Adrenal gland (tissue), 12 donors: ENCODE results near the gene SERPINA1. TPM values are rescaled to one million over a fixed set of nuclear protein-coding genes. Genes with fewer than 3 reads are reported as not detected.

Experiments used
- DNase-seq, 7 donors: peaks; one replicate each; pipeline ENCODE4 v3.0.0-alpha.2; 2019 to 2020
- H3K27ac ChIP-seq, 5 donors: fragments of 200-600 bp; sonication (generic) in 4 of 5; 1 replicate in 3 of 5; 2 replicates in 2 of 5; pipeline versions ENCODE4 v1.5.1 to v1.8.0; 2016 to 2020; ENCODE audit warnings: mild to moderate bottlenecking in 1 of 5
- H3K27me3 ChIP-seq: fragments of 200-600 bp; 2 replicates; pipeline ENCODE4 v1.8.0; 2021
- H3K36me3 ChIP-seq, 2 donors: fragments of 200-600 bp; replicated peaks in 1 of 2; 1 replicate in 1 of 2; 2 replicates in 1 of 2; pipeline versions ENCODE4 v1.5.1 to v1.8.0; 2018 to 2022
- H3K4me1 ChIP-seq, 2 donors: fragments of 200-600 bp; replicated peaks in 1 of 2; 1 replicate in 1 of 2; 2 replicates in 1 of 2; pipeline versions ENCODE4 v1.5.1 to v1.8.0; 2018 to 2021
- H3K4me3 ChIP-seq, 4 donors: fragments of 200-600 bp; sonication (generic) in 3 of 4; one replicate each; pipeline ENCODE4 v1.5.1; 2016 to 2018
- H3K9me3 ChIP-seq, 3 donors: fragments of 200-600 bp; sonication (generic) in 1 of 3; replicated peaks in 1 of 3; 1 replicate in 2 of 3; 2 replicates in 1 of 3; pipeline versions ENCODE4 v1.5.1 to v1.8.0; 2016 to 2021
- CTCF ChIP-seq, 6 experiments: fragments of 450-650 bp in 4 of 6; fragments of 200-600 bp in 2 of 6; sonication (generic) in 1 of 6; IDR thresholded peaks; 1 replicate in 5 of 6; 2 replicates in 1 of 6; pipeline versions ENCODE4 v1.5.1 to v1.8.0; 2016 to 2021; ENCODE audit warnings: antibody characterized with exemption in 6 of 6, mild to moderate bottlenecking in 2 of 6, moderate library complexity in 1 of 6
- POLR2A ChIP-seq, 2 donors: fragments of 450-650 bp; IDR thresholded peaks; one replicate each; pipeline ENCODE4 v1.6.1; 2017; ENCODE audit warnings: antibody characterized with exemption in 2 of 2, mild to moderate bottlenecking in 2 of 2, moderate library complexity in 1 of 2
- WGBS, 4 donors: extraction: QIAGEN DNeasy Blood & Tissue Kit in 2 of 4; methylation state at CpG; one replicate each; pipeline versions ENCODE4 v1.1.5 to v1.1.7; 2013 to 2017; 5-methylcytosine and 5-hydroxymethylcytosine counted together
- intact Hi-C, 2 donors: fragments of 100-400 bp; cut with DNase I; formaldehyde crosslinking; loops; one replicate each; pipeline versions ENCODE4 v1.14.1 to v1.15.0; 2022 to 2023
- polyA plus RNA-seq, 3 donors: library from polyadenylated mRNA; stranded (reverse); fragments of 200-250 nt in 2 of 3; fragments of 350-450 nt in 1 of 3; fragmentation: Illumina TruSeq in 1 of 3; extraction: RNeasy Lipid Tissue Mini Kit (QIAGEN cat#74804) in 1 of 3; gene quantifications; one replicate each; pipeline ENCODE4 v1.2.3, GENCODE V29; 2013 to 2014
- total RNA-seq, 9 donors: library from RNA; depleted of rRNA in 4 of 9; stranded (reverse); fragments of >200 nt in 4 of 9; fragments of 120-200 nt in 1 of 9; fragmentation: NEBNext Ultra II Directional in 1 of 9; extraction: Animal tissue kit (Norgen Biotek cat#: 25700) in 1 of 9; gene quantifications; one replicate each; pipeline versions ENCODE4 v1.1.0 to v1.2.4, GENCODE V29; 2013 to 2023
- donor health status: healthy with polysubstance abuse.
- donor health status: Bipolar disorder and iron deficiency.
- donor health status: DM: yes; HTN: yes; CAD: no.
- donor health status: DM: no; HTN: no; CAD: no.
- donor health status: DM: no; HTN: no; CAD: no.
- donor health status: DM: yes; HTN: yes; CAD: no.

Gene SERPINA1
- total and polyA plus RNA-seq, 12 donors = 1.6 to 60.1 (median 13.9) TPM

- no peak overlapping the region for H3K27ac ChIP-seq
- H3K36me3 ChIP-seq = no peaks in the 10 kb centered on the region
- H3K9me3 ChIP-seq = no peaks in the 10 kb centered on the region
- TF ChIP-seq CTCF (IDR thresholded peaks at IDR 0.05) (no peak), POLR2A (IDR thresholded peaks at IDR 0.05) (no peak)
- intact Hi-C loops = no loop called here
- H3K27me3 ChIP-seq = no peaks in the 10 kb centered on the region
- H3K4me1 ChIP-seq = no peaks in the 10 kb centered on the region
- no peak overlapping the region for H3K4me3 ChIP-seq
- WGBS, 4 donors = 75 to 82% (median 79%) methylated on average over 5 to 8 of the region's 8 CpGs
- no peak for DNase-seq
Observed at GRCh38 chr14:94362614-94363133, 25.7 kb downstream of the SERPINA1 start.

GRCh38 chr14:94361682-94362081, 26.7 kb downstream of the SERPINA1 start:
- no peaks in the 10 kb centered on the region for H3K4me1 ChIP-seq
- H3K27ac ChIP-seq = no peak overlapping the region
- DNase-seq = no peak
- no peak for TF ChIP-seq POLR2A (IDR thresholded peaks at IDR 0.05)
- TF ChIP-seq CTCF (IDR thresholded peaks at IDR 0.05) = no peak
- 74 to 96% (median 91%) methylated on average over 3 to 6 of the region's 7 CpGs for WGBS, 4 donors
- no peaks in the 10 kb centered on the region for H3K36me3 ChIP-seq
- no peaks in the 10 kb centered on the region for H3K27me3 ChIP-seq
- H3K4me3 ChIP-seq = no peak overlapping the region
- H3K9me3 ChIP-seq = no peaks in the 10 kb centered on the region
- intact Hi-C loops = no loop called here

GRCh38 chr14:94360945-94361565, 27.3 kb downstream of the SERPINA1 start:
- H3K4me3 ChIP-seq = no peak overlapping the region
- no peak for TF ChIP-seq POLR2A (IDR thresholded peaks at IDR 0.05)
- no peak for TF ChIP-seq CTCF (IDR thresholded peaks at IDR 0.05)
- no peak for DNase-seq

GRCh38 chr14:94357166-94357565, 31.2 kb downstream of the SERPINA1 start:
- WGBS, 4 donors = 54 to 63% (median 57%) methylated on average over 1 of the region's 1 CpG
- Histone ChIP-seq H3K36me3 (no peaks in the 10 kb centered on the region), H3K4me3 (no peak overlapping the region), H3K4me1 (no peaks in the 10 kb centered on the region), H3K27ac (no peak overlapping the region), H3K27me3 (no peaks in the 10 kb centered on the region), H3K9me3 (no peaks in the 10 kb centered on the region)
- no peak for DNase-seq
- TF ChIP-seq POLR2A (IDR thresholded peaks at IDR 0.05) (no peak), CTCF (IDR thresholded peaks at IDR 0.05) (no peak)
- intact Hi-C loops = no loop called here

More at GRCh38 chr14:94360945-94361565, 27.3 kb downstream of the SERPINA1 start:
- Histone ChIP-seq H3K9me3 (no peaks in the 10 kb centered on the region), H3K27me3 (no peaks in the 10 kb centered on the region), H3K27ac (no peak overlapping the region), H3K4me1 (no peaks in the 10 kb centered on the region), H3K36me3 (no peaks in the 10 kb centered on the region)
- WGBS, 4 donors = 47 to 73% (median 66%) methylated on average over 2 to 7 of the region's 7 CpGs
- intact Hi-C loops = no loop called here
